HTR-8/SVneo (cell line): Measurements from ENCODE around the gene AXL.
A peak's percentile ranks its signal among the peaks of the same experiment; 100 is the strongest.
"Not testable (repeated sequence)": the region's sequence is repeated elsewhere in the genome, so short reads cannot be mapped to it uniquely, and the experiment has no call there.

Experiments
- DNase-seq: peaks from one replicate; pipeline ENCODE4 v3.0.0; 2011; ENCODE audit warnings: low spot score, mixed read lengths; ENCODE audit not compliant: insufficient read length
- FAIRE-seq: peaks from 2 replicates; lab custom pipeline; 2011; peaks lifted over from hg19 to GRCh38; lab: Jason Lieb, UNC

Gene AXL

GRCh38 chr19:41218615-41219507 lies at the start of gene AXL:
TSS of gene AXL (plus strand) at chr19:41219223. CDS start at chr19:41219393, 170 bp downstream.
- FAIRE-seq, result peak; percentile 98
- DNase-seq, result peak; percentile 87

GRCh38 chr19:41172297-41173164 lies 46.5 kb upstream of the AXL start:
- DNase-seq, result no peak
- FAIRE-seq, result no peak

GRCh38 chr19:41174297-41174928 lies 44.6 kb upstream of the AXL start:
- DNase-seq (no peak), FAIRE-seq (no peak)

- FAIRE-seq (peak; percentile 33), DNase-seq (peak; percentile 86)
Observed at GRCh38 chr19:41175801-41176777, 42.9 kb upstream of the AXL start.

GRCh38 chr19:41180173-41180572 lies 38.9 kb upstream of the AXL start:
- not testable (repeated sequence) for FAIRE-seq, DNase-seq

GRCh38 chr19:41186971-41187883 lies 31.8 kb upstream of the AXL start:
- FAIRE-seq, result no peak

GRCh38 chr19:41187884-41188279 lies 31.1 kb upstream of the AXL start:
- FAIRE-seq, result no peak
- no peak for DNase-seq

More at GRCh38 chr19:41186971-41187883, 31.8 kb upstream of the AXL start:
- no peak for DNase-seq

GRCh38 chr19:41189425-41190065 lies 29.5 kb upstream of the AXL start:
- FAIRE-seq (peak; percentile 4), DNase-seq (no peak)

GRCh38 chr19:41192574-41193429 lies 26.2 kb upstream of the AXL start, which contains the start of gene CYP2S1:
TSS of gene CYP2S1 (plus strand) at chr19:41193219. CDS start at chr19:41193265, 46 bp downstream.
- DNase-seq (peak; percentile 59), FAIRE-seq (no peak)

GRCh38 chr19:41193430-41194156 lies 25.4 kb upstream of the AXL start:
- no peak for FAIRE-seq
- no peak for DNase-seq

GRCh38 chr19:41194157-41194552 lies 24.9 kb upstream of the AXL start:
- DNase-seq (no peak), FAIRE-seq (no peak)

GRCh38 chr19:41195675-41196497 lies 23.1 kb upstream of the AXL start:
- FAIRE-seq (no peak), DNase-seq (no peak)

- DNase-seq (no peak), FAIRE-seq (no peak)
Observed at GRCh38 chr19:41198559-41198958, 20.5 kb upstream of the AXL start.

GRCh38 chr19:41203371-41203770 lies 15.7 kb upstream of the AXL start:
- DNase-seq (no peak), FAIRE-seq (no peak)

- peak; percentile 81 for DNase-seq
- not testable (repeated sequence) for FAIRE-seq
Observed at GRCh38 chr19:41204338-41204737, 14.7 kb upstream of the AXL start.
